Activated T-cell treated with anti-CD3 and anti-CD28 coated beads, Interleukin-2, amount 50 U/mL, for 48 hours (primary cell): Measurements from ENCODE around the gene MAGEA6.
"Not testable (repeated sequence)": the region's sequence is repeated elsewhere in the genome, so short reads cannot be mapped to it uniquely, and the experiment has no call there.

Experiments
- DNase-seq, 2 experiments: peaks; one replicate each; pipeline ENCODE4 v3.0.0-alpha.2; 2020

MAGEA6 gene

GRCh38 chrX:152769549-152770289 is at the start of gene MAGEA6:
Gene MAGEA6, minus strand, starts transcription at chrX:152769689. Its CDS starts 2,039 bp downstream, at chrX:152767650.
- DNase-seq, result not testable (repeated sequence)

- DNase-seq, result no peak
These were observed 49.8 kb upstream of the MAGEA6 start for GRCh38 chrX:152819266-152819665.

GRCh38 chrX:152818356-152818755 is 48.9 kb upstream of the MAGEA6 start:
- DNase-seq, result no peak

- peak in 1 of 2 experiments; percentile 30 for DNase-seq
These were observed 47.7 kb upstream of the MAGEA6 start for GRCh38 chrX:152817078-152817764.

GRCh38 chrX:152814048-152814447 is 44.6 kb upstream of the MAGEA6 start:
- no peak for DNase-seq

- no peak for DNase-seq
These were observed 43.7 kb upstream of the MAGEA6 start for GRCh38 chrX:152813206-152813605.

- DNase-seq, result no peak
These were observed 40.9 kb upstream of the MAGEA6 start for GRCh38 chrX:152810403-152810802.

- no peak for DNase-seq
These were observed 36.5 kb upstream of the MAGEA6 start for GRCh38 chrX:152806035-152806434.

- DNase-seq, result no peak
These were observed 29.5 kb upstream of the MAGEA6 start for GRCh38 chrX:152798945-152799344.

GRCh38 chrX:152787062-152787461 is 17.6 kb upstream of the MAGEA6 start:
- not testable (repeated sequence) for DNase-seq

GRCh38 chrX:152766562-152766961 is 2.9 kb downstream of the MAGEA6 start:
- DNase-seq, result not testable (repeated sequence)

GRCh38 chrX:152761582-152761981 is 7.9 kb downstream of the MAGEA6 start:
- DNase-seq, result not testable (repeated sequence)

- DNase-seq, result not testable (repeated sequence)
These were observed 9.9 kb downstream of the MAGEA6 start for GRCh38 chrX:152759544-152759943.

GRCh38 chrX:152758918-152759317 is 10.6 kb downstream of the MAGEA6 start, which contains the start of gene CSAG3:
Gene CSAG3, plus strand, starts transcription at chrX:152759218.
- DNase-seq, result not testable (repeated sequence)

GRCh38 chrX:152754871-152755270 is 14.6 kb downstream of the MAGEA6 start:
- DNase-seq, result not testable (repeated sequence)

GRCh38 chrX:152753686-152754650 is 15.5 kb downstream of the MAGEA6 start, which contains the start of gene MAGEA2:
Gene MAGEA2, minus strand, starts transcription at chrX:152753842. Its CDS starts 2,479 bp downstream, at chrX:152751363.
- DNase-seq, result not testable (repeated sequence)

- no peak for DNase-seq
These were observed 30.9 kb downstream of the MAGEA6 start for GRCh38 chrX:152738560-152738959.

- not testable (repeated sequence) for DNase-seq
These were observed 33.0 kb downstream of the MAGEA6 start for GRCh38 chrX:152736528-152736927.

- no peak for DNase-seq
These were observed 33.5 kb downstream of the MAGEA6 start for GRCh38 chrX:152735860-152736511.

- no peak for DNase-seq
These were observed 34.4 kb downstream of the MAGEA6 start for GRCh38 chrX:152735101-152735500.

GRCh38 chrX:152734143-152734858 is 35.2 kb downstream of the MAGEA6 start:
- not testable (repeated sequence) for DNase-seq
